Osteoblast (primary cell): ENCODE results near the gene PBX2. TPM values are rescaled to one million over a fixed set of nuclear protein-coding genes. Genes with fewer than 3 reads are reported as not detected.

Experiments
- DNase-seq: peaks from one replicate; pipeline ENCODE4 v3.0.0; 2011; ENCODE audit warnings: low spot score, mixed read lengths; ENCODE audit not compliant: insufficient read length; ENCODE audit errors: missing footprints
- H2AFZ ChIP-seq: 2 replicates; pipeline ENCODE4 v1.6.0; 2011; ENCODE audit warnings: mild to moderate bottlenecking, low read length
- H3K27ac ChIP-seq: 2 replicates; pipeline ENCODE4 v1.5.1; 2011; ENCODE audit warnings: mild to moderate bottlenecking, low read depth, low read length, moderate library complexity
- H3K27me3 ChIP-seq: 2 replicates; pipeline ENCODE4 v1.6.0; 2012; ENCODE audit warnings: mild to moderate bottlenecking, control low read depth, inconsistent platforms, low read length, moderate library complexity; ENCODE audit not compliant: insufficient read depth
- H3K36me3 ChIP-seq: 2 replicates; pipeline ENCODE4 v1.5.1; 2011; ENCODE audit warnings: mild to moderate bottlenecking, low read length, control low read depth, moderate library complexity; ENCODE audit not compliant: insufficient read depth
- H3K4me1 ChIP-seq: 2 replicates; pipeline ENCODE4 v1.5.1; 2011; ENCODE audit warnings: mild to moderate bottlenecking, low read length, control low read depth, moderate library complexity; ENCODE audit not compliant: insufficient read depth
- H3K4me2 ChIP-seq: 2 replicates; pipeline ENCODE4 v1.6.0; 2011; ENCODE audit warnings: mild to moderate bottlenecking, low read length; ENCODE audit not compliant: insufficient read depth
- H3K4me3 ChIP-seq: fragments of 200-600 bp; sonication (generic); 3 replicates; pipeline ENCODE4 v1.5.1; 2012; ENCODE audit warnings: mild to moderate bottlenecking, low read length, inconsistent platforms; ENCODE audit not compliant: insufficient read depth
- H3K79me2 ChIP-seq: 2 replicates; pipeline ENCODE4 v1.6.0; 2012; ENCODE audit warnings: mild to moderate bottlenecking, low read length, control low read depth, inconsistent platforms; ENCODE audit not compliant: insufficient read depth
- H3K9me3 ChIP-seq: 2 replicates; pipeline ENCODE4 v1.5.1; 2011; ENCODE audit warnings: low read depth, low read length, control low read depth
- H4K20me1 ChIP-seq: 2 replicates; pipeline ENCODE4 v1.6.0; 2012; ENCODE audit warnings: mild to moderate bottlenecking, low read length, control low read depth; ENCODE audit not compliant: insufficient read depth
- CTCF ChIP-seq: IDR thresholded peaks from 2 replicates; pipeline ENCODE4 v1.5.1; 2011; ENCODE audit warnings: mild to moderate bottlenecking, low read depth, low read length, moderate library complexity; ENCODE audit errors: extremely low read depth
- total RNA-seq: library from RNA; depleted of rRNA; stranded (reverse); fragments of >200 nt; gene quantifications from 2 replicates; pipeline ENCODE4 v1.2.3, GENCODE V29; 2012

Gene PBX2
- total RNA-seq, 1 donor: 17.4 TPM

- no peaks in the 10 kb centered on the region for H3K27me3 ChIP-seq
- H4K20me1 ChIP-seq: peaks cover 6% of the 10 kb centered on the region
- peaks cover 14% of the 10 kb centered on the region for H3K36me3 ChIP-seq
- H2AFZ ChIP-seq: no peak overlapping the region
- peaks cover 18% of the 10 kb centered on the region for H3K79me2 ChIP-seq
- no peak for TF ChIP-seq CTCF
- peaks cover 24% of the 10 kb centered on the region for H3K4me1 ChIP-seq
- H3K9me3 ChIP-seq: no peaks in the 10 kb centered on the region
- no peak overlapping the region for H3K27ac ChIP-seq
- no peak overlapping the region for H3K4me2 ChIP-seq
- DNase-seq: no peak
- H3K4me3 ChIP-seq: no peak overlapping the region
Observed at GRCh38 chr6:32156891-32157290, 33.1 kb downstream of the PBX2 start.

DNA sequence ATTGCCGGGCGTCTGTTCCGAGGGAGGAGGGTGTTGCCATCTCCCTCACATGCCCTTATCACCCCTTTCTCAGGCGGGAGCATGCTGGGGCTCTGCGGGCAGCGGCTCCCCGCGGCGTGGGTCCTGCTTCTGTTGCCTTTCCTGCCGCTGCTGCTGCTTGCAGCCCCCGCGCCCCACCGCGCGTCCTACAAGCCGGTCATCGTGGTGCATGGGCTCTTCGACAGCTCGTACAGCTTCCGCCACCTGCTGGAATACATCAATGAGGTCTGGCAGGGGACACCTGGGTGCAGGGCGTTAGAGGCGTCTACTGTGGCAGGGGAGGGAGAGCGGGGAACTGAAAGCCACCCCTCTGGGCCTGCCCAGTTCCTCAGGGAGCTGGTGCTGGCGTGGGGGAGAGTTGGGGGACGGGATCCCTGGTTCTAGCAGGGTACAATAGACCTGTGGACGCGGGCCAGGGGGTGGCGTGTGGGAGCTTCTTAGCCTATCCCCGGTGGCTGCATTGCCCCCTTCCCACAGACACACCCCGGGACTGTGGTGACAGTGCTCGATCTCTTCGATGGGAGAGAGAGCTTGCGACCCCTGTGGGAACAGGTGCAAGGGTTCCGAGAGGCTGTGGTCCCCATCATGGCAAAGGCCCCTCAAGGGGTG, 35.4 kb downstream of the PBX2 start:
- Histone ChIP-seq H3K27me3 (peaks cover 3% of the 10 kb centered on the region), H3K9me3 (no peaks in the 10 kb centered on the region), H3K4me1 (peaks cover 24% of the 10 kb centered on the region), H3K79me2 (peaks cover 18% of the 10 kb centered on the region), H3K4me3 (peak overlapping the region; percentile 97), H2AFZ (peak overlapping the region; percentile 97), H3K36me3 (peaks cover 14% of the 10 kb centered on the region), H3K27ac (peak overlapping the region; percentile 90), H3K4me2 (peak overlapping the region; percentile 91), H4K20me1 (peaks cover 6% of the 10 kb centered on the region)
- TF ChIP-seq CTCF: peak; percentile 54
- DNase-seq: peak; percentile 83

GRCh38 chr6:32153564-32154513, 36.2 kb downstream of the PBX2 start, which contains the start of gene PPT2:
TSS of gene PPT2 (plus strand) at chr6:32154141. CDS start at chr6:32154595, 454 bp downstream.
- Histone ChIP-seq H2AFZ (peak within 1 kb of the TSS; percentile 97), H3K4me3 (peak within 1 kb of the TSS; percentile 97), H3K9me3 (no peaks in the 10 kb centered on the region), H3K4me1 (peaks cover 24% of the 10 kb centered on the region), H4K20me1 (peaks cover 6% of the 10 kb centered on the region), H3K27ac (peak within 1 kb of the TSS; percentile 90), H3K79me2 (peaks cover 18% of the 10 kb centered on the region), H3K27me3 (peaks cover 7% of the 10 kb centered on the region), H3K4me2 (peak within 1 kb of the TSS; percentile 91), H3K36me3 (peaks cover 14% of the 10 kb centered on the region)
- TF ChIP-seq CTCF: no peak
- peak; percentile 95 for DNase-seq
